A673 (cell line): Measurements from ENCODE around the gene CRIP3.

Source experiments
- CTCF ChIP-seq: fragments of 300-800, 200-600 bp; sonication (generic); conservative IDR thresholded peaks from 2 replicates; pipeline ENCODE4 v1.5.1; 2017; ENCODE audit warnings: low read depth, mild to moderate bottlenecking, antibody characterized with exemption, low read length, moderate library complexity, mixed read lengths
- EZH2 ChIP-seq: fragments of 200-600 bp; sonication (generic); IDR thresholded peaks from 2 replicates; pipeline ENCODE4 v1.6.1; 2017; ENCODE audit warnings: borderline replicate concordance, low read depth, mild to moderate bottlenecking, mixed read lengths, antibody characterized with exemption, low read length; ENCODE audit not compliant: poor library complexity, severe bottlenecking

GRCh38 chr6:43347021-43347420 lies 38.4 kb upstream of the CRIP3 start:
- TF ChIP-seq CTCF: no peak
- no peak for TF ChIP-seq EZH2
